ENCODE measurements around the gene VRK1. TPM values are rescaled to one million over a fixed set of nuclear protein-coding genes. Genes with fewer than 3 reads are reported as not detected.
"Not testable (repeated sequence)": the region's sequence is repeated elsewhere in the genome, so short reads cannot be mapped to it uniquely, and the experiment has no call there.

VRK1 gene
- total RNA-seq, 1 donor from 2014 or later = 126 TPM

GRCh38 chr14:96764012-96764411 is 33.2 kb upstream of the VRK1 start:
- H2AFZ ChIP-seq (replicated peaks) = no peak overlapping the region
- no peaks in the 10 kb centered on the region for H3K4me1 ChIP-seq
- no peak overlapping the region for H3K9ac ChIP-seq
- Mint-ChIP-seq H3K36me3 (no peaks in the 10 kb centered on the region), H3K4me1 (peaks cover 4% of the 10 kb centered on the region), H3K9me3 (peaks cover 3% of the 10 kb centered on the region), H3K27me3 (ENCODE audit: insufficient read depth, low read depth) (no peaks in the 10 kb centered on the region), H3K4me3 (no peak overlapping the region), H3K27ac (no peak overlapping the region)
- H3K27ac ChIP-seq = no peak overlapping the region
- H3F3A ChIP-seq (ENCODE audit: low read depth) = peaks cover 5% of the 10 kb centered on the region
- H4K20me1 ChIP-seq (ENCODE audit: low read depth) = no peaks in the 10 kb centered on the region
- no peaks in the 10 kb centered on the region for H3K9me3 ChIP-seq (ENCODE audit: low read depth)
- DNase-seq (ENCODE audit: low spot score) = no peak
- no peak overlapping the region for H3K4me2 ChIP-seq
- H3K36me3 ChIP-seq = no peaks in the 10 kb centered on the region
- TF ChIP-seq, protein P1, sequence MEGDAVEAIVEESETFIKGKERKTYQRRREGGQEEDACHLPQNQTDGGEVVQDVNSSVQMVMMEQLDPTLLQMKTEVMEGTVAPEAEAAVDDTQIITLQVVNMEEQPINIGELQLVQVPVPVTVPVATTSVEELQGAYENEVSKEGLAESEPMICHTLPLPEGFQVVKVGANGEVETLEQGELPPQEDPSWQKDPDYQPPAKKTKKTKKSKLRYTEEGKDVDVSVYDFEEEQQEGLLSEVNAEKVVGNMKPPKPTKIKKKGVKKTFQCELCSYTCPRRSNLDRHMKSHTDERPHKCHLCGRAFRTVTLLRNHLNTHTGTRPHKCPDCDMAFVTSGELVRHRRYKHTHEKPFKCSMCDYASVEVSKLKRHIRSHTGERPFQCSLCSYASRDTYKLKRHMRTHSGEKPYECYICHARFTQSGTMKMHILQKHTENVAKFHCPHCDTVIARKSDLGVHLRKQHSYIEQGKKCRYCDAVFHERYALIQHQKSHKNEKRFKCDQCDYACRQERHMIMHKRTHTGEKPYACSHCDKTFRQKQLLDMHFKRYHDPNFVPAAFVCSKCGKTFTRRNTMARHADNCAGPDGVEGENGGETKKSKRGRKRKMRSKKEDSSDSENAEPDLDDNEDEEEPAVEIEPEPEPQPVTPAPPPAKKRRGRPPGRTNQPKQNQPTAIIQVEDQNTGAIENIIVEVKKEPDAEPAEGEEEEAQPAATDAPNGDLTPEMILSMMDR (IDR thresholded peaks at IDR 0.05) = no peak
- no peak for TF ChIP-seq EZH2 (IDR thresholded peaks at IDR 0.05)
- no peak for TF ChIP-seq EZH2phosphoT487 (IDR thresholded peaks at IDR 0.05)
- H3K27me3 ChIP-seq = peaks cover 4% of the 10 kb centered on the region
- no peak overlapping the region for H3K4me3 ChIP-seq
- H3K79me2 ChIP-seq (ENCODE audit: low read depth) = no peaks in the 10 kb centered on the region

DNA sequence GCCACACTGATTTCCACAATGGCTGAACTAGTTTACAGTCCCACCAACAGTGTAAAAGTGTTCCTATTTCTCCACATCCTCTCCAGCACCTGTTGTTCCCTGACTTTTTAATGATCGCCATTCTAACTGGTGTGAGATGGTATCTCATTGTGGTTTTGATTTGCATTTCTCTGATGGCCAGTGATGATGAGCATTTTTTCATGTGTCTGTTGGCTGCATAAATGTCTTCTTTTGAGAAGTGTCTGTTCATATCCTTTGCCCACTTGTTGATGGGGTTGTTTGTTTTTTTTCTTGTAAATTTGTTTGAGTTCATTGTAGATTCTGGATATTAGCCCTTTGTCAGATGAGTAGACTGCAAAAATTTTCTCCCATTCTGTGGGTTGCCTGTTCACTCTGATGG is 32.0 kb upstream of the VRK1 start:
- not testable (repeated sequence) for H3K4me1 Mint-ChIP-seq; H2AFZ ChIP-seq (replicated peaks); H3K4me2 ChIP-seq

GRCh38 chr14:96772929-96773328 is 24.3 kb upstream of the VRK1 start:
- H3K9ac ChIP-seq = no peak overlapping the region
- Mint-ChIP-seq H3K36me3 (peaks cover 1% of the 10 kb centered on the region), H3K4me3 (no peak overlapping the region)

More for the DNA sequence above, 32.0 kb upstream of the VRK1 start:
- not testable (repeated sequence) for DNase-seq (ENCODE audit: low spot score); H3K4me1 ChIP-seq; H3F3A ChIP-seq (ENCODE audit: low read depth); H3K27ac ChIP-seq; H4K20me1 ChIP-seq (ENCODE audit: low read depth); H3K9ac ChIP-seq; H3K36me3 Mint-ChIP-seq; H3K27ac Mint-ChIP-seq; H3K4me3 ChIP-seq; H3K4me3 Mint-ChIP-seq; H3K79me2 ChIP-seq (ENCODE audit: low read depth); H3K9me3 Mint-ChIP-seq; H3K27me3 ChIP-seq; H3K27me3 Mint-ChIP-seq (ENCODE audit: insufficient read depth, low read depth); H3K9me3 ChIP-seq (ENCODE audit: low read depth); H3K36me3 ChIP-seq

GRCh38 chr14:96776791-96777190 is 20.4 kb upstream of the VRK1 start:
- no peak overlapping the region for H2AFZ ChIP-seq (replicated peaks)
- peaks cover 1% of the 10 kb centered on the region for H3K36me3 Mint-ChIP-seq
- no peak overlapping the region for H3K9ac ChIP-seq
- peaks cover 2% of the 10 kb centered on the region for H3K27me3 Mint-ChIP-seq (ENCODE audit: insufficient read depth, low read depth)
- peaks cover 7% of the 10 kb centered on the region for H3K4me1 ChIP-seq
- H3K27ac Mint-ChIP-seq = no peak overlapping the region
- no peak overlapping the region for H3K27ac ChIP-seq
- no peaks in the 10 kb centered on the region for H3F3A ChIP-seq (ENCODE audit: low read depth)
- no peaks in the 10 kb centered on the region for H3K9me3 ChIP-seq (ENCODE audit: low read depth)
- no peak for DNase-seq (ENCODE audit: low spot score)
- H4K20me1 ChIP-seq (ENCODE audit: low read depth) = no peaks in the 10 kb centered on the region
- no peaks in the 10 kb centered on the region for H3K27me3 ChIP-seq
- H3K4me3 Mint-ChIP-seq = no peak overlapping the region
- H3K4me1 Mint-ChIP-seq = peaks cover 3% of the 10 kb centered on the region
- TF ChIP-seq EZH2 (IDR thresholded peaks at IDR 0.05) (no peak), EZH2phosphoT487 (IDR thresholded peaks at IDR 0.05) (no peak)
- TF ChIP-seq, protein P1 (IDR thresholded peaks at IDR 0.05) = no peak
- H3K4me2 ChIP-seq = no peak overlapping the region
- no peaks in the 10 kb centered on the region for H3K79me2 ChIP-seq (ENCODE audit: low read depth)
- H3K36me3 ChIP-seq = no peaks in the 10 kb centered on the region
- peaks cover 2% of the 10 kb centered on the region for H3K9me3 Mint-ChIP-seq
- H3K4me3 ChIP-seq = no peak overlapping the region

More at GRCh38 chr14:96772929-96773328, 24.3 kb upstream of the VRK1 start:
- Mint-ChIP-seq H3K27ac (no peak overlapping the region), H3K4me1 (peaks cover 3% of the 10 kb centered on the region), H3K27me3 (ENCODE audit: insufficient read depth, low read depth) (peaks cover 2% of the 10 kb centered on the region), H3K9me3 (peaks cover 2% of the 10 kb centered on the region)
- TF ChIP-seq EZH2 (IDR thresholded peaks at IDR 0.05) = no peak
- TF ChIP-seq, protein P1 (IDR thresholded peaks at IDR 0.05) = no peak
- TF ChIP-seq EZH2phosphoT487 (IDR thresholded peaks at IDR 0.05) = no peak
- no peaks in the 10 kb centered on the region for H3K79me2 ChIP-seq (ENCODE audit: low read depth)
- H3K27me3 ChIP-seq = peaks cover 5% of the 10 kb centered on the region
- no peak overlapping the region for H3K4me2 ChIP-seq
- no peaks in the 10 kb centered on the region for H3K9me3 ChIP-seq (ENCODE audit: low read depth)
- H3K4me3 ChIP-seq = no peak overlapping the region
- no peak overlapping the region for H2AFZ ChIP-seq (replicated peaks)
- DNase-seq (ENCODE audit: low spot score) = no peak
- H3F3A ChIP-seq (ENCODE audit: low read depth) = no peaks in the 10 kb centered on the region
- H3K4me1 ChIP-seq = peaks cover 7% of the 10 kb centered on the region
- H3K36me3 ChIP-seq = no peaks in the 10 kb centered on the region
- no peak overlapping the region for H3K27ac ChIP-seq
- H4K20me1 ChIP-seq (ENCODE audit: low read depth) = no peaks in the 10 kb centered on the region

Data from neural progenitor cell (in vitro differentiated cells).